Measurements from ENCODE around the gene ZNF496.

DNA sequence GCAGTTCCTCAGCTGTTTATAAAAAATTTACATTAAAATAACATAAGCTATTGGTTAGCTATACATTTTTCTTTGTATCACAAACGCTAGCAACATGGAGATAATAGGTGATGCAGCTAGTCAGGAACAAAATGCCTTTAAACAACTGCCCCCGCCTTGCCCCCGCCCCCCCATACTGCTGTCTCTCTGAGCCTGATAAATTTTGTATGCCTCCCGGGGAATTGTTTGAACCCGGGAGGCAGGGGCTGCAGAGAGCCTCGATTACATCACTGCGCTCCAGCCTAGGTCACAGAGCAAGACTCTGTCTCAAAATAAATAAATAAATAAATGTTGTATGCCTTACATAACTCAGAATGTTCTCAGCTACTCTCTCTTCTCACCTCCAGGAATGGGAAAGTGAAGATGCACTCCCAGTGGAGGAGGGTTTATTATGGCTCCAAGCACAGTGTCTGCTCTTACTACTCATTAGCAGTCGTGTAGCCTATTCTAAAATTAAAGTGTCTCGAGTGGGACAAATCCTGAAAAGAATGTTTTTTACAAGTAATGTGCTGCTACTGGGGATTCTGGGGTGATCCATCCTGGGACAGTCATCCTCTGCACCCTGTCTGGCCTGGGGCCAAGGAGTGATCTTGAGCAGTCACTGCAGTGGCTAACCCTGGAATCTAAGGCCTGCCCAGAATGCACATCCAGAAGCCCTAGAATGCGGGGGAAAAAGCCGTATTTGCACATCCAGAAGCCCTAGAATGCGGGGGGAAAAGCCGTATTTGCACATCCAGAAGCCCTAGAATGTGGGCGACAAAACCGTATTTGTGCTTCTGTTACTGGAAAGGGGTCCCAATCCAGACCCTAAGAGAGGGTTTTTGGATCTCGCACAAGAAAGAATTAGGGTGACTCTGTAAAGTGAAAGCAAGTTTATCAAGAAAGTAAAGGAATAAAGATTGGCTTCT is 39.4 kb upstream of the ZNF496 start:
- TF ChIP-seq CTCF (conservative IDR thresholded peaks at IDR 0.05; ENCODE audit: low read depth, low read length), result no peak
- TF ChIP-seq NFE2L2 (IDR thresholded peaks at IDR 0.05; ENCODE audit: low read depth, low read length), result no peak
- no peak for TF ChIP-seq BHLHE40 (IDR thresholded peaks at IDR 0.05; ENCODE audit: low read depth, low read length)
- TF ChIP-seq POLR2A (IDR thresholded peaks at IDR 0.05; ENCODE audit: low read depth, low read length), result no peak
- TF ChIP-seq RFX5 (IDR thresholded peaks at IDR 0.05; ENCODE audit: low read depth, low read length), result no peak
- TF ChIP-seq RAD21 (IDR thresholded peaks at IDR 0.05; ENCODE audit: low read length), result no peak
- TF ChIP-seq MXI1 (IDR thresholded peaks at IDR 0.05; ENCODE audit: borderline replicate concordance, low read depth, low read length), result no peak
- no peak for TF ChIP-seq CEBPB (IDR thresholded peaks at IDR 0.05; ENCODE audit: low read depth, low read length)
- TF ChIP-seq, protein P1, sequence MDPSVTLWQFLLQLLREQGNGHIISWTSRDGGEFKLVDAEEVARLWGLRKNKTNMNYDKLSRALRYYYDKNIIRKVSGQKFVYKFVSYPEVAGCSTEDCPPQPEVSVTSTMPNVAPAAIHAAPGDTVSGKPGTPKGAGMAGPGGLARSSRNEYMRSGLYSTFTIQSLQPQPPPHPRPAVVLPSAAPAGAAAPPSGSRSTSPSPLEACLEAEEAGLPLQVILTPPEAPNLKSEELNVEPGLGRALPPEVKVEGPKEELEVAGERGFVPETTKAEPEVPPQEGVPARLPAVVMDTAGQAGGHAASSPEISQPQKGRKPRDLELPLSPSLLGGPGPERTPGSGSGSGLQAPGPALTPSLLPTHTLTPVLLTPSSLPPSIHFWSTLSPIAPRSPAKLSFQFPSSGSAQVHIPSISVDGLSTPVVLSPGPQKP (IDR thresholded peaks at IDR 0.05; ENCODE audit: borderline replicate concordance, low read depth, low read length), result no peak
- TF ChIP-seq USF2 (IDR thresholded peaks at IDR 0.05; ENCODE audit: low read depth, low read length), result no peak
- no peak for TF ChIP-seq CHD1 (IDR thresholded peaks at IDR 0.05; ENCODE audit: low read depth, low read length)
